Measurements from ENCODE around the gene MRPS23. TPM values are rescaled to one million over a fixed set of nuclear protein-coding genes. Genes with fewer than 3 reads are reported as not detected.

Gene MRPS23
- total and polyA plus RNA-seq, 2 of the 4 experiments (the other 2 are of a cell fraction), result 23.5 to 37.3 TPM

DNA sequence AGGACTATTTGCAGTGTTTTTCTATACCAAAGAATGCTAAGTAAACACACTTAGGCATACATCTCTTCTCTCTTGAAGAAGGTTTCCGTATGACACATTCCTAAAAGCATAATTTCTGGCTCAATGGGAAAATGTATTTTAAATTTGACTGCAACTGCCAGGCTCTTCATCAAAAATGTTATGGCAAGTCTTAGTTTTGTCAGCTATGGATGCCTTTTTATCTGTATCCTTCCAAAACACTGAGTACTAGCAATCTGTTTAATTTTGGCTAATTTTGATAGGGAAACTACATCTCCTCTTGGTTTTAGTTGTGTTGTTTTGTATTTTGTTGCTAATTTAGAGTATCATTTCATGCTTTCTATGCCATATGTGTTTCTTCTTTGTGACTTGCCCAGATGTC, 35.4 kb downstream of the MRPS23 start:
- H3K9ac ChIP-seq (ENCODE audit: low read depth, low read length), result no peak overlapping the region
- BruUV-seq (replicated peaks), result no TSS peak
- H3K56ac ChIP-seq (ENCODE audit: extremely low read depth, insufficient read depth, low read length), result no peak overlapping the region
- CTCF ChIA-PET, result interaction anchor here (1.0 kb wide), 1 partner anchor 19 kb away, joined by 3 read pairs; no protein-coding TSS in a partner anchor
- no peak overlapping the region for H3K14ac ChIP-seq (replicated peaks; ENCODE audit: low read depth, low read length)
- H4K91ac ChIP-seq (ENCODE audit: insufficient read depth, low read depth, low read length), result no peak overlapping the region
- no peaks in the 10 kb centered on the region; the same call in 1 of the 2 replicates for H3K9me1 ChIP-seq (ENCODE audit: insufficient read depth, low read length)
- H3K18ac ChIP-seq (ENCODE audit: low read depth, low read length), result no peak overlapping the region
- no peak overlapping the region for H3K23ac ChIP-seq (ENCODE audit: low read depth, low read length)
- no peak overlapping the region for H2BK120ac ChIP-seq (ENCODE audit: low read depth, low read length)
- peaks cover 35% of the 10 kb centered on the region for H3K27me3 ChIP-seq (ENCODE audit: control insufficient read depth, insufficient read depth, low read length)
- no peak overlapping the region for H2BK15ac ChIP-seq (ENCODE audit: low read depth, low read length)
- intact Hi-C loops (cut with micrococcal nuclease), result no loop called here
- no peak overlapping the region for H3K4me3 ChIP-seq (ENCODE audit: insufficient read depth, low read depth, low read length)
- H3K4me1 ChIP-seq (ENCODE audit: control insufficient read depth, insufficient read depth, low read length), result no peaks in the 10 kb centered on the region
- no peak overlapping the region for H4K8ac ChIP-seq (ENCODE audit: low read depth in 2 of 2, low read length in 2 of 2)
- WGBS, 2 experiments (ENCODE audit: extremely low coverage in 2 of 2, insufficient read length in 1 of 2), result no CpG with 5 or more reads among the region's 1 CpG
- no peak overlapping the region for H3K27ac ChIP-seq (ENCODE audit: insufficient read depth, low read length)
- H2AK5ac ChIP-seq (ENCODE audit: low read depth, low read length), result no peak overlapping the region
- H3K4me2 ChIP-seq (ENCODE audit: low read depth, low read length), result no peak overlapping the region
- POLR2A ChIA-PET (ENCODE audit: unreplicated experiment), result interaction anchor here (0.5 kb wide), 1 partner anchor 685 kb away, joined by 15 read pairs; no protein-coding TSS in a partner anchor
- H2AFZ ChIP-seq (replicated peaks; ENCODE audit: low read length, poor library complexity), result no peak overlapping the region
- no peaks in the 10 kb centered on the region for H3K36me3 ChIP-seq (ENCODE audit: control insufficient read depth, insufficient read depth, low read length)
- no peak overlapping the region for H2BK5ac ChIP-seq (ENCODE audit: low read depth, low read length, poor library complexity, severe bottlenecking)
- dilution Hi-C loops (cut with HindIII; ENCODE audit: low sequenced_read_pairs, unreplicated experiment), result no loop called here
- no peak overlapping the region for H3K4ac ChIP-seq (ENCODE audit: low read depth, low read length)
- H2BK20ac ChIP-seq (ENCODE audit: low read depth, low read length), result no peak overlapping the region
- DNase-seq, result no peak
- no peaks in the 10 kb centered on the region for H3K9me3 ChIP-seq (ENCODE audit: control insufficient read depth, insufficient read depth, low read length)
- in situ Hi-C loops (cut with MboI; ENCODE audit: low sequenced_read_pairs), result loop anchor here (25.0 kb wide), 1 partner anchor 2002 kb away; no protein-coding TSS in a partner anchor
- no peak for ATAC-seq (ENCODE audit: low read depth)
- H3K79me1 ChIP-seq (ENCODE audit: low read depth in 1 of 2, low read length in 2 of 2), result no peaks in the 10 kb centered on the region
- no peak overlapping the region for H2AK9ac ChIP-seq (replicated peaks; ENCODE audit: low read depth, low read length, poor library complexity)
- TF ChIP-seq, protein P1, sequence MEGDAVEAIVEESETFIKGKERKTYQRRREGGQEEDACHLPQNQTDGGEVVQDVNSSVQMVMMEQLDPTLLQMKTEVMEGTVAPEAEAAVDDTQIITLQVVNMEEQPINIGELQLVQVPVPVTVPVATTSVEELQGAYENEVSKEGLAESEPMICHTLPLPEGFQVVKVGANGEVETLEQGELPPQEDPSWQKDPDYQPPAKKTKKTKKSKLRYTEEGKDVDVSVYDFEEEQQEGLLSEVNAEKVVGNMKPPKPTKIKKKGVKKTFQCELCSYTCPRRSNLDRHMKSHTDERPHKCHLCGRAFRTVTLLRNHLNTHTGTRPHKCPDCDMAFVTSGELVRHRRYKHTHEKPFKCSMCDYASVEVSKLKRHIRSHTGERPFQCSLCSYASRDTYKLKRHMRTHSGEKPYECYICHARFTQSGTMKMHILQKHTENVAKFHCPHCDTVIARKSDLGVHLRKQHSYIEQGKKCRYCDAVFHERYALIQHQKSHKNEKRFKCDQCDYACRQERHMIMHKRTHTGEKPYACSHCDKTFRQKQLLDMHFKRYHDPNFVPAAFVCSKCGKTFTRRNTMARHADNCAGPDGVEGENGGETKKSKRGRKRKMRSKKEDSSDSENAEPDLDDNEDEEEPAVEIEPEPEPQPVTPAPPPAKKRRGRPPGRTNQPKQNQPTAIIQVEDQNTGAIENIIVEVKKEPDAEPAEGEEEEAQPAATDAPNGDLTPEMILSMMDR (conservative IDR thresholded peaks at IDR 0.05; ENCODE audit: low read depth, low read length), result no peak
- TF ChIP-seq MAFK (IDR thresholded peaks at IDR 0.05; ENCODE audit: low read depth, low read length), result no peak
- TF ChIP-seq POLR2A (IDR thresholded peaks at IDR 0.05; ENCODE audit: low read depth, low read length), result no peak
- TF ChIP-seq, protein P2, sequence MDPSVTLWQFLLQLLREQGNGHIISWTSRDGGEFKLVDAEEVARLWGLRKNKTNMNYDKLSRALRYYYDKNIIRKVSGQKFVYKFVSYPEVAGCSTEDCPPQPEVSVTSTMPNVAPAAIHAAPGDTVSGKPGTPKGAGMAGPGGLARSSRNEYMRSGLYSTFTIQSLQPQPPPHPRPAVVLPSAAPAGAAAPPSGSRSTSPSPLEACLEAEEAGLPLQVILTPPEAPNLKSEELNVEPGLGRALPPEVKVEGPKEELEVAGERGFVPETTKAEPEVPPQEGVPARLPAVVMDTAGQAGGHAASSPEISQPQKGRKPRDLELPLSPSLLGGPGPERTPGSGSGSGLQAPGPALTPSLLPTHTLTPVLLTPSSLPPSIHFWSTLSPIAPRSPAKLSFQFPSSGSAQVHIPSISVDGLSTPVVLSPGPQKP (IDR thresholded peaks at IDR 0.05; ENCODE audit: borderline replicate concordance, low read depth, low read length), result no peak
- TF ChIP-seq, protein P3, sequence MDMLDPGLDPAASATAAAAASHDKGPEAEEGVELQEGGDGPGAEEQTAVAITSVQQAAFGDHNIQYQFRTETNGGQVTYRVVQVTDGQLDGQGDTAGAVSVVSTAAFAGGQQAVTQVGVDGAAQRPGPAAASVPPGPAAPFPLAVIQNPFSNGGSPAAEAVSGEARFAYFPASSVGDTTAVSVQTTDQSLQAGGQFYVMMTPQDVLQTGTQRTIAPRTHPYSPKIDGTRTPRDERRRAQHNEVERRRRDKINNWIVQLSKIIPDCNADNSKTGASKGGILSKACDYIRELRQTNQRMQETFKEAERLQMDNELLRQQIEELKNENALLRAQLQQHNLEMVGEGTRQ (IDR thresholded peaks at IDR 0.05; ENCODE audit: low read depth, low read length), result no peak
- no peak for TF ChIP-seq RFX5 (IDR thresholded peaks at IDR 0.05; ENCODE audit: low read depth, low read length)
- H4K5ac ChIP-seq (ENCODE audit: low read depth, low read length), result no peak overlapping the region
- H4K20me1 ChIP-seq (ENCODE audit: insufficient read depth, low read length), result no peaks in the 10 kb centered on the region

Data from IMR-90 (cell line).